Suprapubic skin (tissue), 4 donors: Measurements from ENCODE around the gene FBXL13. TPM values are rescaled to one million over a fixed set of nuclear protein-coding genes. Genes with fewer than 3 reads are reported as not detected.

Source experiments
- DNase-seq, 2 donors: peaks; one replicate each; pipeline ENCODE4 v3.0.0-alpha.2; 2019; ENCODE audit warnings: low spot score in 2 of 2
- H3K27ac ChIP-seq: fragments of 200-600 bp; sonication (generic); one replicate; pipeline ENCODE4 v1.5.1; 2019
- H3K27me3 ChIP-seq: fragments of 200-600 bp; sonication (generic); one replicate; pipeline ENCODE4 v1.5.1; 2019
- H3K36me3 ChIP-seq: fragments of 200-600 bp; sonication (generic); one replicate; pipeline ENCODE4 v1.5.1; 2019
- H3K4me1 ChIP-seq: fragments of 200-600 bp; sonication (generic); one replicate; pipeline ENCODE4 v1.5.1; 2019
- H3K4me3 ChIP-seq: fragments of 200-600 bp; sonication (generic); one replicate; pipeline ENCODE4 v1.5.1; 2019; ENCODE audit warnings: mild to moderate bottlenecking
- H3K9me3 ChIP-seq: fragments of 200-600 bp; sonication (generic); one replicate; pipeline ENCODE4 v1.5.1; 2019
- EP300 ChIP-seq: sonication (generic); formaldehyde crosslinking; IDR thresholded peaks from one replicate; pipeline ENCODE4 v1.6.1; 2017; ENCODE audit warnings: antibody characterized with exemption
- POLR2A ChIP-seq, 2 donors: fragments of 450-650 bp; IDR thresholded peaks; one replicate each; pipeline ENCODE4 v1.6.1; 2017; ENCODE audit warnings: antibody characterized with exemption in 2 of 2, mild to moderate bottlenecking in 2 of 2, moderate library complexity in 2 of 2
- POLR2AphosphoS5 ChIP-seq, 3 donors: sonication (generic); formaldehyde crosslinking; IDR thresholded peaks; one replicate each; pipeline ENCODE4 v1.6.1; 2017; ENCODE audit warnings: antibody characterized with exemption in 3 of 3
- WGBS: methylation state at CpG from one replicate; pipeline ENCODE4 v1.1.5; 2018; 5-methylcytosine and 5-hydroxymethylcytosine counted together
- total RNA-seq, 4 donors: library from RNA; depleted of rRNA; stranded (reverse); fragments of >200 nt; gene quantifications; one replicate each; pipeline ENCODE4 v1.1.0, GENCODE V29; 2016
- TF ChIP-seq, protein P1 (sequence below), 2 donors: fragments of 200-600 bp in 1 of 2; fragments of 450-650 bp in 1 of 2; sonication (generic) in 1 of 2; IDR thresholded peaks; one replicate each; pipeline ENCODE4 v1.5.1; 2016 to 2019; ENCODE audit warnings: antibody characterized with exemption in 2 of 2, mild to moderate bottlenecking in 1 of 2, moderate library complexity in 1 of 2

The FBXL13 gene
- total RNA-seq, 4 donors from 2014 or later: 0.30 to 1.4 (median 0.81) TPM

DNA sequence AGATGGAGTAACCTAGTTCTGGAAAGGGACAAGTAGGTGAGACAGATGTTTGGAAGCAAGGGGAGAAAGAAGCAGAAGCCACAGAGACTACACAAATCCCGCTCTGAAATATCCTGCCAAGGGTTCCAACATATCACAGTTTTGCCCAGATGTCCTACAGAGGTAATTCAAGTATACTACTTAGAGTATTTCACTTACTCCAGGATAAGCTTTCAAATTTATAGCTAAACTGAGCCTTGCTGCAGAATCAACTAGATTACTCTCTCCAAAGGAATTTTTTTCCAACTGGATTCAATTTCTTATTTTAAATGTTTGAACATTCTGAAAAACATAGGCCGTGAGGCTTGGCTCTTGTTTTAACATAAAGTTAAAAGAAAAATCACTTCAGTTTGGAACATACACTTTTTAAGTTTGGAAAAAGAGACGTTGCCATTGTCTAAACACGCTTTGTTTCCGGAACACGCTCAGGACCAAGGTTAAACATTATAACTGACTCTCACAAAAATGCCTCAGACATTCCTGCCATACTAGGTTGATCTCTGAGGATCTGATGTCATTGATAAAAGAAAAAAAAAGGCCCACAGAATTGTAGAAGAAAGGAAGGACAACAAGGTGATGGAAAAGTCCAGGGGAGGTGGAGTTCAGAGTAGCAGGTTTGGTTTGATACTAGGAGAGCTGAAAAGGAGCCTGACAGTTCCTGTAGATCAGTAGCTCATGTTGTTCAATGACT, 251.0 kb downstream of the FBXL13 start:
- Histone ChIP-seq H3K27me3 (no peaks in the 10 kb centered on the region), H3K36me3 (peaks cover 10% of the 10 kb centered on the region), H3K4me1 (no peaks in the 10 kb centered on the region), H3K27ac (no peak overlapping the region), H3K9me3 (no peaks in the 10 kb centered on the region), H3K4me3 (no peak overlapping the region)
- TF ChIP-seq EP300: no peak
- TF ChIP-seq, protein P1, sequence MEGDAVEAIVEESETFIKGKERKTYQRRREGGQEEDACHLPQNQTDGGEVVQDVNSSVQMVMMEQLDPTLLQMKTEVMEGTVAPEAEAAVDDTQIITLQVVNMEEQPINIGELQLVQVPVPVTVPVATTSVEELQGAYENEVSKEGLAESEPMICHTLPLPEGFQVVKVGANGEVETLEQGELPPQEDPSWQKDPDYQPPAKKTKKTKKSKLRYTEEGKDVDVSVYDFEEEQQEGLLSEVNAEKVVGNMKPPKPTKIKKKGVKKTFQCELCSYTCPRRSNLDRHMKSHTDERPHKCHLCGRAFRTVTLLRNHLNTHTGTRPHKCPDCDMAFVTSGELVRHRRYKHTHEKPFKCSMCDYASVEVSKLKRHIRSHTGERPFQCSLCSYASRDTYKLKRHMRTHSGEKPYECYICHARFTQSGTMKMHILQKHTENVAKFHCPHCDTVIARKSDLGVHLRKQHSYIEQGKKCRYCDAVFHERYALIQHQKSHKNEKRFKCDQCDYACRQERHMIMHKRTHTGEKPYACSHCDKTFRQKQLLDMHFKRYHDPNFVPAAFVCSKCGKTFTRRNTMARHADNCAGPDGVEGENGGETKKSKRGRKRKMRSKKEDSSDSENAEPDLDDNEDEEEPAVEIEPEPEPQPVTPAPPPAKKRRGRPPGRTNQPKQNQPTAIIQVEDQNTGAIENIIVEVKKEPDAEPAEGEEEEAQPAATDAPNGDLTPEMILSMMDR (IDR thresholded peaks at IDR 0.05): no peak
- TF ChIP-seq POLR2A (IDR thresholded peaks at IDR 0.05): no peak
- TF ChIP-seq POLR2AphosphoS5 (IDR thresholded peaks at IDR 0.05): no peak
- 72% methylated on average over 6 of the region's 6 CpGs for WGBS
- no peak for DNase-seq

DNA sequence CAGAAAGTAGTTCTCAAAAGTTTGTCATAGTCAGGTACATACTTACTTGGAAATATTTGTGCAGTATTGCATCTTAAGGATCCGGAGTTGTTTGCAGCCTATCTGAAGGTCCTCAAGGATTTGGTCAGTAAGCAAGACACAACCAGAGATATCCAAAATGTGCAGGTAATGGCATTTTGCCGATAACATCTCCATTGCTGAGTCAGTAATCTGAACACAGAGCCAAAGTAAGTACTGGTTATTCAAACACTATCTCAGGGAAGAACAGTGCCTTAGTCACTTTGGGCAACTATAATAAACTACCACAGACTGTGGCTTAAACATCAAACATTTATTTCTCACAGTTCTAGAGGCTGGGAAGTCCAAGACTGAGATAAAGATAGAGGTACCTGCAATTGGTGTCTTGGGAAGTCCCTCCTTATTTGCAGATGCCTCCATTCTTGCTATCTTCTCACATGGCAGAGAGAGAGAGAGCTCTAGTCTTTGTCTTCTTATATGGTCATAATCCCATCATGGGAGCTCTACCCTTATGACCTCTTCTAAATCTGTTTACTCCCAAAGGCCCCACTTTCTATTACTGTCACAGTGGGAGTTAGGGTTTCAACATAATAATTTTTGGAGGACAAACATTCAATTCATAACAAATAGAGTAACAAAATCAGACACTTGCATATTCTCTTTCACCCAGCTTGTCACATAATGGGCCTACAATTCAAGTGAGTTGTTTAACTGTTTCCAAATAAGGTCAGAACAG, 252.4 kb downstream of the FBXL13 start:
- Histone ChIP-seq H3K36me3 (peaks cover 10% of the 10 kb centered on the region), H3K4me3 (no peak overlapping the region), H3K9me3 (no peaks in the 10 kb centered on the region), H3K27ac (no peak overlapping the region), H3K4me1 (no peaks in the 10 kb centered on the region), H3K27me3 (no peaks in the 10 kb centered on the region)
- 97% methylated on average over 2 of the region's 2 CpGs for WGBS
- TF ChIP-seq POLR2A (IDR thresholded peaks at IDR 0.05): no peak
- no peak for TF ChIP-seq EP300
- no peak for TF ChIP-seq POLR2AphosphoS5 (IDR thresholded peaks at IDR 0.05)
- TF ChIP-seq, protein P1 (IDR thresholded peaks at IDR 0.05): no peak
- no peak for DNase-seq

DNA sequence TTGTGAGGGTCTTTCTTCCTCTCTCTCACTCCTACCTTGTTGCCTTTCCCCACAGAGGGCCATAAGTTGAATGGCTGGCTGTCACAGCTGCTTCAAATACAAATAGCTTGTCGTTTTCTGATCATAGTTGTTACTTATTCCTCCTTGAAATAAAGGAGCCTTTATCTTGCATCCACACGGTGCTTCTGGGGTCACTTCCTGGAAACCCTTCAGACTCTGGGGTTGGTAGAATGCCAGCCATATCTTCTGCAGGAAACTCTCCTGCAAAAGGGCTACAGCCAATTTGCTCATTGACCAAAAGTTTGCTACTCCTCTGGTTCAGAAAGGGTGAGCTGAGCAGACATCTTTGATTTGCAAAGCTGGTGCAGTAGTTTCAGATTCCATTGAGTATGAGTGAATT, 255.4 kb downstream of the FBXL13 start:
- no peak for TF ChIP-seq EP300
- TF ChIP-seq, protein P1 (IDR thresholded peaks at IDR 0.05): no peak
- TF ChIP-seq POLR2AphosphoS5 (IDR thresholded peaks at IDR 0.05): no peak
- no peak for TF ChIP-seq POLR2A (IDR thresholded peaks at IDR 0.05)
- WGBS: 48% methylated on average over 2 of the region's 2 CpGs

DNA sequence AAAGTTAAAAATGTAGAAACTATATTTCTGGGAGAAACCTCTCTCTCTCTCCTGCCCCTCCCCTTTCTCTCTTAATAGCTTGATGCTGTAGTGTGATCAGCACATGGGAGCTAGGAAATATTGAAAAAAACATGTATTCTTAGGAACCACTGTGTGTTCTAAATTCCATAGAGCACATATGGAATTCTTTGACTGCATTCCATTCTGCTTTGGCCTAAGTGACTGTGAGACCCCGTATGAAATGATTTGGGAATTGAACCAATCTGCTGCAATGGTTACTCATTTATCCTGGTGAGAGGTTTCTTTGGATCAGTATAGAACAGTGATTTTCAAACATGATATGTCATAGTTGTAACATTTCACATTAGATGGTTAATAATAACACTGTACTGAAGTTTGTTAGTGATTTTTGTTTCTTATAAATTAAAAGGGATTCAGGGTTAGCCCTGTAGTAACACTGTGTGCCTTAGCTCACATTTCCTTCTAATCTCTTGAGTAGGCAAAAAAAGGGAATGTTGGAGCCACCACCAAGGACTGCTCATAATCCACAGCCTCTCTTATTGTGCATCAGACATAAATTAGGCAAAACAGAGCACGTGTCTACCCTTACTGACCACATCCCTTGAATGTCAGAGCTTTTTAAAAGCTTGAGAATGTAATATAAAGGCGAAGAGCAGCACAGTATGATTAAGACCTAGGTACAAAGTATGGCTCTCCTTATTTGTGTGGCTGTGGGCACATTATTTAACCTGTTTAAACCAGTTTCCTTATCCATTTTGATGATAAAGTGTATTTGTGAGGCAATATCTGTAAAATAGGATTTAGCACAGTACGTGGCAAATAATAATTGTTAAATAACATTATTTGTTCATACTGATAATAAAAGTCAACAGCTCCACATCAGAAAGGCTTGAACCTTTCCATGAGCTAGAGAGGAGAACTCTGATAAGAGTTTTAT, 256.7 kb downstream of the FBXL13 start:
- no peaks in the 10 kb centered on the region for H3K27me3 ChIP-seq
- no peaks in the 10 kb centered on the region for H3K4me1 ChIP-seq
- peaks cover 10% of the 10 kb centered on the region for H3K36me3 ChIP-seq
- H3K27ac ChIP-seq: no peak overlapping the region
- no peak for TF ChIP-seq POLR2A (IDR thresholded peaks at IDR 0.05)
- no peak for TF ChIP-seq EP300
- no peak for TF ChIP-seq POLR2AphosphoS5 (IDR thresholded peaks at IDR 0.05)
- TF ChIP-seq, protein P1 (IDR thresholded peaks at IDR 0.05): no peak
- H3K4me3 ChIP-seq: no peak overlapping the region
- 77% methylated on average over 4 of the region's 4 CpGs for WGBS
- no peaks in the 10 kb centered on the region for H3K9me3 ChIP-seq
- DNase-seq: no peak

More for the DNA sequence above, 255.4 kb downstream of the FBXL13 start:
- no peaks in the 10 kb centered on the region for H3K9me3 ChIP-seq
- H3K4me1 ChIP-seq: no peaks in the 10 kb centered on the region
- H3K4me3 ChIP-seq: no peak overlapping the region
- H3K36me3 ChIP-seq: peaks cover 10% of the 10 kb centered on the region
- H3K27ac ChIP-seq: no peak overlapping the region
- no peak for DNase-seq
- H3K27me3 ChIP-seq: no peaks in the 10 kb centered on the region
